SHP77 (cell line): ENCODE results near the gene BEND2.
A peak's percentile ranks its signal among the peaks of the same experiment; 100 is the strongest.

Experiments
- DNase-seq, 2 experiments: peaks; one replicate each; lab custom pipeline; 2025; lab: John Stamatoyannopoulos, UW

BEND2 gene

GRCh38 chrX:18136816-18137215 lies 83.9 kb downstream of the BEND2 start:
- no peak for DNase-seq

GRCh38 chrX:18133605-18134004 lies 87.1 kb downstream of the BEND2 start:
- no peak for DNase-seq

- no peak for DNase-seq
Observed at GRCh38 chrX:18129690-18130089, 91.0 kb downstream of the BEND2 start.

- no peak for DNase-seq
Observed at GRCh38 chrX:18126971-18127370, 93.7 kb downstream of the BEND2 start.

- DNase-seq: peak; percentile 15 to 20
Observed at GRCh38 chrX:18119856-18120255, 100.8 kb downstream of the BEND2 start.
